ENCODE data around the gene ABCC4.

ABCC4 gene

GRCh38 chr13:95111608-95112007, 189.6 kb downstream of the ABCC4 start:
- DNase-seq = no peak

GRCh38 chr13:95106562-95106961, 194.7 kb downstream of the ABCC4 start:
- no peak for DNase-seq

GRCh38 chr13:95100525-95101433, 200.5 kb downstream of the ABCC4 start:
- DNase-seq = no peak

GRCh38 chr13:95099541-95099940, 201.7 kb downstream of the ABCC4 start:
- DNase-seq = no peak

GRCh38 chr13:95098916-95099315, 202.3 kb downstream of the ABCC4 start:
- DNase-seq = no peak

GRCh38 chr13:95091755-95092154, 209.5 kb downstream of the ABCC4 start:
- DNase-seq = no peak

GRCh38 chr13:95087746-95088305, 213.4 kb downstream of the ABCC4 start:
- no peak for DNase-seq

GRCh38 chr13:95086761-95087160, 214.5 kb downstream of the ABCC4 start:
- no peak for DNase-seq

- DNase-seq = no peak
These were observed 217.5 kb downstream of the ABCC4 start for GRCh38 chr13:95083758-95084157.

GRCh38 chr13:95083066-95083465, 218.2 kb downstream of the ABCC4 start:
- no peak for DNase-seq

GRCh38 chr13:95075506-95075905, 225.7 kb downstream of the ABCC4 start:
- no peak for DNase-seq

GRCh38 chr13:95074820-95075219, 226.4 kb downstream of the ABCC4 start:
- no peak for DNase-seq

GRCh38 chr13:95073747-95074311, 227.4 kb downstream of the ABCC4 start:
- no peak for DNase-seq

- DNase-seq = no peak
These were observed 233.9 kb downstream of the ABCC4 start for GRCh38 chr13:95067303-95067702.

GRCh38 chr13:95060014-95060519, 241.2 kb downstream of the ABCC4 start:
- no peak for DNase-seq

GRCh38 chr13:95059306-95059705, 241.9 kb downstream of the ABCC4 start:
- DNase-seq = no peak

GRCh38 chr13:95058680-95059079, 242.6 kb downstream of the ABCC4 start:
- DNase-seq = no peak

GRCh38 chr13:95056266-95056665, 245.0 kb downstream of the ABCC4 start:
- no peak for DNase-seq

- no peak for DNase-seq
These were observed 250.2 kb downstream of the ABCC4 start for GRCh38 chr13:95050800-95051615.

GRCh38 chr13:95049772-95050171, 251.5 kb downstream of the ABCC4 start:
- no peak for DNase-seq

- DNase-seq = no peak
These were observed 256.6 kb downstream of the ABCC4 start for GRCh38 chr13:95044452-95045205.

- no peak for DNase-seq
These were observed 261.8 kb downstream of the ABCC4 start for GRCh38 chr13:95039415-95039814.
